HT-29 (cell line): ENCODE data around the gene CYP2W1. TPM values are rescaled to one million over a fixed set of nuclear protein-coding genes. Genes with fewer than 3 reads are reported as not detected.
A peak's percentile ranks its signal among the peaks of the same experiment; 100 is the strongest.

Experiments
- DNase-seq: peaks from one replicate; pipeline ENCODE4 v3.0.0-alpha.2; 2015; ENCODE audit warnings: low spot score
- total RNA-seq: library from RNA; depleted of rRNA; stranded (reverse); fragments of >200 nt; shearing (Covaris generic); gene quantifications from 2 replicates; pipeline ENCODE4 v1.2.3, GENCODE V29; 2014

The CYP2W1 gene
- total RNA-seq, 1 experiment from 2014 or later: 3.7 TPM

DNA sequence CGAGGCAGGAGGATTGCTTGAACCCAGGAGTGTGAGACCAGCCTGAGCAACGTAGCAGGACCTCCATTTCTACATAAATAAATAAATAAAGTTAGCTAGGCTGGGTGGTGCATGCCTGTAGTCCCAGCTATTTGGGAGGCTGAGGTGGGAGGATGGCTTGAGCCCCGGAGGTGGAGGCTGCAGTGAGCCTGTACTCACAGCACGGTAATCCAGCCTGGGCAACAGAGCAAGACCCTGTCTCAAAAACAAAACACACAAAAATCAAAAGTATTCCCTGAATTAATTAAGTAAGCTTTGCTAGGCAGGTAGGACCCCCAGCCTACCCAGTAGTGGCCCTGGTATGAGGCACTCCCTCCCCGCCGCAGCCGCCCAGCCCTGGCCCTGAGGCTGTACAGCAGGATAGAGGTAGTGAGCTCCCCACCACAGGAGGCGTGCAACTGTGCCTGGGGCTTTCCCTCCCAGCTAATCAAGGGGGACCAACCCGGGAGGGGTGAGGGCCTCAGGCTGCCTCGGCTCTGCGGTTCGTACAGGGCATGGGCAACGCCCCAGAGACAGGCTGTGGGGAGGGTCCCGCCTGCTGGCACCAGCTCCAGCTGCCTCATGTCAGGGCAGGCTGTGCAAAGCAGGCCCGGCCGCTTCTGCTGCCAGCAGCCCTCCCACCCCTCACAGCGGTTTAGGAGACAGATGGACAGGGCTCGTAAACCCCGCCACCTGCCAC lies 1.0 kb upstream of the CYP2W1 start:
- no peak for DNase-seq

DNA sequence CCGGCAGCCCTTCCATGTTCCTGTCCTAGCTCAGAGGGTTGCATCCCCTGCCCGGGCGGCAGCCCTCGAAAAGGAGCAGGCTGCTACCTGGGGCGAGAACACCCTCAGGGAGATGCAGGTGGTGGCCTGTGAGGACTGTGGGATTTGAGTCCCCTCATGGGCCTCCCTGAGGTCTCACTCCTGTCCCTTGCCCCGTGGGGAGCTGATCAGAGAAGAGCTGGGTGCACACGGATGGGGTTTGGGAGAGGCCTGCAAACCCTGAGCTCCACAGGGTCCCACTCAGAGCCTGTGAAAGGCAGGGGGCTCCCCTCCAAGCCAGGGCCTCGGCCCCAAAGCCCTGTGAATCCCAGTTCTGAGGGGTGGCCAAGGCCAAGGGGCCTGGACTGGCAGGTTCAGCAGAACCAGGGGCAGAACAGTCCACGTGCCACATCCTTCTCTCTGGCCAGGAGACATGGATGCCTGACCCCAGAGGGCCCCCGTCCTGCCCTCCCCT lies 424 bp upstream of the CYP2W1 start:
- no peak for DNase-seq

DNA sequence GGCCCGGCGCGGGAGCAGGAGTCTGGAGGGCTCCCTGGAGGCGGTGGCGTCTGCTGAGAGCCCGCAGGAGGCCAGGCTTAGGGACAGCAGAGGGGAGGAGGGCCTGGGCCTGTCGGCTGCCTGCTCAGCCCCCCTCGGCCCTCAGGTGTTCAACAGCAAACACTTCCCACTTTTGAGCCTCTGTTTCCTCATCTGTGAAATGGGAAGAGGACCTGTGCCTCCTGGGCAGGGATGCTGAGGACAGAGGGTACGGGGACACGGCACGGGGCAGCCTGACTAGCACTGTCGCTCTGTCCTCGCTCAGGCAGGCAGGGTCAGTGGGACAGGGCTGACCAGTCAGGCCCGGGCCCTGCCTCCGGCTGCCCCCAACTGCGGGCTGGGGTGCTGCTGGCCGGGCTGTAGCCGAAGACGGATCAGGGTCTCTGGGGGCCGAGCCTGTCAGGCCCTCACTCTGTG lies 663 bp downstream of the CYP2W1 start:
- DNase-seq: no peak

DNA sequence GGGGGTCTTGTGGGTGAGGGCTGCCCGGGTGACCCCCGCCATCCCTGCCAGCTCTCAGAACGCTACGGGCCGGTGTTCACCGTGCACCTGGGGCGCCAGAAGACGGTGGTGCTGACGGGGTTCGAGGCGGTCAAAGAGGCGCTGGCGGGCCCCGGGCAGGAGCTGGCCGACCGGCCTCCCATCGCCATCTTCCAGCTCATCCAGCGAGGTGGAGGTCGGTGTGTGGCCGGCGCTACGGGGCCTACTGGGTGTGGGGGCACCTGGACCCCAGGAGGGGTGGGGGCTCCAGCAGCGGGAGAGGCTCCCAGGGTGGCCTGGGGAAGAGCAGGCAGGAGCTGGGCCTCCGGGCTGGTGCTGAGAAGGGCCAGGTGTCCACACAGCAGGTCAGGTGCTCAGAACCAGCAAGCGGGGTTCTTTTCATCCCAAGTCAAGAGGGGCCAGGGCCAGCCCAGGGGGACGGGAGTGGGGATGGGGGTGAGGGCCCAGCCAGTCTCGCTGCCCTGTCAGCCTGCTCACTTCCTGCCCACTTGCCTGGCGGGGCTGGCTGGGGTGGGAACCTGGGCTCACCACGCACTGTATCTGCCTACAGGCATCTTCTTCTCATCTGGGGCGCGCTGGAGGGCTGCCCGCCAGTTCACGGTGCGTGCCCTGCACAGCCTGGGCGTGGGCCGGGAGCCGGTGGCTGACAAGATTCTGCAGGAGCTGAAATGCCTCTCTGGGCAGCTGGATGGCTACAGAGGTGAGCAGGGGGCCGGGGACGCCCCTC lies 1.6 kb downstream of the CYP2W1 start:
- DNase-seq: no peak

DNA sequence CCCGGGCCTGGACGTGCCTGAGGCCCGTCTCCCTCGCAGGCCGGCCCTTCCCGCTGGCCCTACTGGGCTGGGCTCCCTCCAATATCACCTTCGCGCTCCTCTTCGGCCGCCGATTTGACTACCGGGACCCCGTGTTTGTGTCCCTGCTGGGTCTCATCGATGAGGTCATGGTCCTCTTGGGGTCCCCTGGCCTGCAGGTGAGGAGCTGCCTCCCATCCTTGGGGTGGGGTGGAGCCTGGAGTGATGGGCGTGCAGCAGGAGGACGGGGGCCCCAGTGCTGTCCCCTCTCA lies 2.1 kb downstream of the CYP2W1 start:
- no peak for DNase-seq

DNA sequence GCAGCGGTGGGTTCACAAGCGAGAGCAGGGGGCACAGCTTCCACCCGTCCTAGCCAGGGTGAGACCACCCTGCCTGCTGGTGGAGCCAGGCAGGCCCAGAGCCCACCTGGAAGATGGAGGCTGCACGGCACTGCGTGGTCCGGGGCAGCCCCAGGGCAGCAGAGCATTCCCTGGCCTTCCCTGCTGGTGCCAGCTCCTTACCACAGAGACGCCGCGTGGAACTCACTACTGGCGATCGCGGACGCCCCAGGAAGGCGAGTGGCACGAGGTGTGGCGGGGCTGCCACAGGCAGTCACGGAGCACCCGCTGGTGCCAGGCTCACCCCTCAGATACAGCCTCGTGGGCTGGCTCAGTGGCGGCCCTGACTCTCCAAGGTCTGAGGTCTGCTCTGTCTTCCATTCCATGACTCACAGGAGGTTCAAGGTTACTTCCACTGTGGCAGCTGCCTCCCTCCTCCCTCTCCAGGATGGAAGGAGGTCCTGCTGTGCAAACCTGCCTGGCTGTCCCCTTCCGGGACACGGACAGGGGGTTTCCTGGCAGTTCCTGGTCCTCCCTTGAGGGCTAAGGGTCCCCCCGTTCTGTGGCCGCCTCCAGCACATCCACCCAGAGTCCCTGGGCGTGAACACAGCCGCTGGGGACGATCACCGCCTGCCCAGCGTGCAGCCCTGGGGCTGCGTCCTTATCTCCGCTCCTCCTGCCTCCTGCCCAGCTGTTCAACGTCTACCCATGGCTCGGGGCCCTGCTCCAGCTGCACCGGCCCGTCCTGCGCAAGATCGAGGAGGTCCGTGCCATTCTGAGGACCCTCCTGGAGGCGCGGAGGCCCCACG lies 3.1 kb downstream of the CYP2W1 start:
- no peak for DNase-seq

DNA sequence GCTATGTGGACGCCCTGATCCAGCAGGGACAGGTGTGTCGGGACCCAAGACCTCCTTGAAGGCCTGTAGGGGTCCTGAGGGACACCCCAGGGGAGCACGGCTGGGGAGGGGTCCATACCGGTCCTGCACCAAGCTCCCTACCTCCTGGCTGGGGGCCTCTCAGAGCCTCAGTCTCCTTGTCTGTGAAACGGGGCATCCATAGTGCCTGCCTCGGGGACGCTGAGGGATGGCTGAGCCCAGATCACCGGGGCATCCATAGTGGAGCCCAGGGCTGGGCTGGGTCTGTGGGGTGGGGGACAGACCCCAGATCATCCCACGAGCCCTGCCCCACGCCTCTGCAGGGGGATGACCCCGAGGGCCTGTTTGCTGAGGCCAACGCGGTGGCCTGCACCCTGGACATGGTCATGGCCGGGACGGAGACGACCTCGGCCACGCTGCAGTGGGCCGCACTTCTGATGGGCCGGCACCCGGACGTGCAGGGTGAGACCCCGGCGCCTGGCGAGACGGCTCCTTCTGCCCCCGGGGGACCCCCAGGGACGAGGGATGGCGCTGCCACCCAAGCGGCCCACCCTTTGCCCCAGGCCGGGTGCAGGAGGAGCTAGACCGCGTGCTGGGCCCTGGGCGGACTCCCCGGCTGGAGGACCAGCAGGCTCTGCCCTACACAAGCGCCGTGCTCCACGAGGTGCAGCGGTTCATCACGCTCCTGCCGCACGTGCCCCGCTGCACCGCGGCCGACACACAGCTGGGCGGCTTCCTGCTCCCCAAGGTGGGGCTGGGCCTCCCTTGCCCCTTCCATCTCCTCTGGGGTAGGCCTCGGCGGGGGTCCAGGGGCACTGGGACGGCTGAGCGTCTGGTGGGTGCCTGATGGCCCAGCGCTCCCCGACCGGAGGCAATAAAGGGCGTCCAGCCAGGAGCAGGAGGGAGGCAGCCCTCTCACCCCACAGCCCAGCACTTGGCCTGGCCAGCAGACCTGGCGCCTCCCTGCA lies 4.1 kb downstream of the CYP2W1 start:
- DNase-seq: no peak

DNA sequence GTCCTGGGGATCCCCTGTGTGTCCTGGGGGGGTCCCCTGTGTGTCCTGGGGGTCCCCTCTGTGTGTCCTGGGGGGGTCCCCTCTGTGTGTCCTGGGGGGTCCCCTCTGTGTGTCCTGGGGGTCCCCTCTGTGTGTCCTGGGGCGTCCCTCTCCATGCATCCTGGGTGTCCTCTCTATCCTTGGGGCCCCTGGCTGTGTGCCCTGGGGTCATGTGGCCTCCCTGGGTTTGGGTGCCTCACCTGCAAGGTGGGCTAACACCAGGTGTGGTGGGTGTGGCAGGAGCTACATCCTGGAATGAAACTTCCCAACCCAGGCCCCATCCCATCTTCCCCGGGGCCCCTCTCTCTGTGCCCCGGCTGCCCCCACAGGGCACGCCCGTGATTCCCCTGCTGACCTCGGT lies 4.9 kb downstream of the CYP2W1 start:
- no peak for DNase-seq

DNA sequence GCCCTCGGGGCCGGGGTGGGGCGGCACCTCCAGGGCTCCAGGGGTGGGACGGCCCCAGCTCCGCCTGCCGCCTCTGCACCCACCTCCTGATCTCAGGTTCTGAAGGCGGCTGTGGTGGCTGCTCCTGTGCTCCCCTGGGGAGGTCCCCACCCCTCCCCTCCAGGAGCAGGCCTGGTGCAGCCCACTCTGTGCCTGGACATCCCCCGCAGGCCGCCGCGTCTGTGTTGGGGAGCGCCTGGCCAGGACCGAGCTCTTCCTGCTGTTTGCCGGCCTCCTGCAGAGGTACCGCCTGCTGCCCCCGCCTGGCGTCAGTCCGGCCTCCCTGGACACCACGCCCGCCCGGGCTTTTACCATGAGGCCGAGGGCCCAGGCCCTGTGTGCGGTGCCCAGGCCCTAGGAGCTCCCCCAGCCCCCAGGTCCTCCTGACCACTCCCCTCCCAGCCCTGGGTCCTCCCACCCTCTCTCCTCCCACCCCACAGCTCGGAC lies 5.5 kb downstream of the CYP2W1 start:
- peak; percentile 50 for DNase-seq

DNA sequence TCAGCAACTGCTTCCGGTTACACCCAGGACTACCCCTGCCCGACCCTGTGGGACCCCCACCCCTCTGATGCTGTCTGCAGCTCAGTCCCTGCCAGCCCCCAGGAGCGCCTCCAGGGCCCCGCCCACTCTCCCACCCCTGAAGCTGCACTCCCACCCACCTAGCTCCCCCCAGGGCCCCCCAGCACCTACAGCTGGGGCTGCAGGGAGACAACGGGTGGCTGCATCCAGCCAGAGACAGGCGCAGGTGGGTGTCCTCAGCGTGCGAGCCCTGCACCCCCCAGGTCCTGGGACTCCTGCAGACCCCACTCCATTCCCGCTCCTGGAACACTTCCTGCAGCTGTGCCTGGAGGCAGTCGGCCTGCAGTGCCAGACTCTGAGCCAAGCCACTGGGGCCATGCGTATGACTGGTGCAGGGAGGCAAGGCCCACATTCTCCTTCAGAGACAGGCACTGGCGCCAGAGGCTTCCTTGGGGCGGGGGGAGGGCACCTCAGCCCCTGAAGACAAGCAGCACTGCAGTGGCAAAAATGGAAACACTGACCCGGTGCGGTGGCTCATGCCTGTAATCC lies 6.1 kb downstream of the CYP2W1 start:
- no peak for DNase-seq

DNA sequence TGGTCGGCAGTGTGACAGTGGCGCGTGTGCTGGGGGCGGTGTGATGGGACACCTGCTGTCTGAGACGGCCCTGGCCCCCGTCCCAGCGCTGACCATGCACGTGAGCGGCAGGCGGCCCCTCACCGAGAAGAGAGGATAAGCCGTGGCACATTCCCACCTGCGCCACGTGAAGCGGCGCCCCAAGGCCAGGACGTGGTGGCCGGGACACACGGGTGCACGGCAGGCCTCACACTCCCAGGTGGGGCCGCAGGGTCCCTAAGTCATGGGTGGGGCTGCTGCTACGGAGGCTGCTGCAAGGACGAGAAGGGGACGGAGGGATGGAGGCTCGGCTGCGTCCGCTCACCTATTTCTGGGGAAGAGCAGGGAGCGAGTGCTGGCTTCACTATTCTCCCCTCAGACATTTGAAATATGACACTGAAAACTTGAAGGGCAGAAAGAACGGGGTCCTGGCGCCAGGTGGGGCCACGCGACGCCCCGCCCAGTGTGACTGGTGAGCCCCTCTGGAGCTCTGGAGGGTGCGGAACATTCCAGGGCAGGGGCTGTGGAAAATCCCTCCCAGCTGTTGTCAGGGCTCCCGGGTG lies 7.5 kb downstream of the CYP2W1 start:
- DNase-seq: no peak

DNA sequence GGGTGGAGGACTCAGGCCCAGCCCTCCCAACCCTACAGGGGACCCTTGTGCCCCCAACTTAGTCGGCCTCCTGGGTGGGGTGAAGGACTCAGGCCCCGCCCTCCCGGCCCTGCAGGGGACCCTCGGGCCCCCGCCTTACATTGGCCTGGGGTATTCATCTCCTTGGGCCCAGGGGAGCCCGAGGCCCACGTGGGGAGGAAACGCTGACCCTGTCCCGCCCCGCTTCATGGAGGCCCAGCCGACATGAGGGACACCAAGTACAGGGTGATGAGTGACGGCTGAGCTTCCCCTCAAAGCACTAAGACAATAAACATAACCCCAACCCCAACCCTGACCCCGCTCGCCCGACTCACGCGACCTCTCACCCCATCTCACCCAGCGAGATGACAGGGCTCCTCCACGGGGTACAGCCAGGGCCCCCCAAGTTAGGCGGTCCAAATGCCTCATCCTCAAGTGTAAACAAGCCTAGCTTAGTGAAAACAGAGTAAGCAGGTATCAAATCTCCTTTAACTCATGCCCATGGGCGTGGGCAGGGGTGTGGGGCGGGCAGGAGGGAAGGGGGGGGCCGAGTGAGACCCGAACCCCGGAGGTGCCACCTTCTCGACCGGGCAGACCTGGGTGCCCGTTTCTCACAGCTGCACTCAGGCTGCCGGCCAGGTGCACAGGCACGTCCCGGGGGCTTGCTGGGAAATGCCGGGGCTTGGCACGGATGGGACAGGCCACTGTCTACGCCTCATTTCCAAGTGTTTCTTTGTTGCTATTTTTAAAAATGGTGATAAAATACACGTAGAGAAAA lies 8.2 kb downstream of the CYP2W1 start:
- DNase-seq: no peak

DNA sequence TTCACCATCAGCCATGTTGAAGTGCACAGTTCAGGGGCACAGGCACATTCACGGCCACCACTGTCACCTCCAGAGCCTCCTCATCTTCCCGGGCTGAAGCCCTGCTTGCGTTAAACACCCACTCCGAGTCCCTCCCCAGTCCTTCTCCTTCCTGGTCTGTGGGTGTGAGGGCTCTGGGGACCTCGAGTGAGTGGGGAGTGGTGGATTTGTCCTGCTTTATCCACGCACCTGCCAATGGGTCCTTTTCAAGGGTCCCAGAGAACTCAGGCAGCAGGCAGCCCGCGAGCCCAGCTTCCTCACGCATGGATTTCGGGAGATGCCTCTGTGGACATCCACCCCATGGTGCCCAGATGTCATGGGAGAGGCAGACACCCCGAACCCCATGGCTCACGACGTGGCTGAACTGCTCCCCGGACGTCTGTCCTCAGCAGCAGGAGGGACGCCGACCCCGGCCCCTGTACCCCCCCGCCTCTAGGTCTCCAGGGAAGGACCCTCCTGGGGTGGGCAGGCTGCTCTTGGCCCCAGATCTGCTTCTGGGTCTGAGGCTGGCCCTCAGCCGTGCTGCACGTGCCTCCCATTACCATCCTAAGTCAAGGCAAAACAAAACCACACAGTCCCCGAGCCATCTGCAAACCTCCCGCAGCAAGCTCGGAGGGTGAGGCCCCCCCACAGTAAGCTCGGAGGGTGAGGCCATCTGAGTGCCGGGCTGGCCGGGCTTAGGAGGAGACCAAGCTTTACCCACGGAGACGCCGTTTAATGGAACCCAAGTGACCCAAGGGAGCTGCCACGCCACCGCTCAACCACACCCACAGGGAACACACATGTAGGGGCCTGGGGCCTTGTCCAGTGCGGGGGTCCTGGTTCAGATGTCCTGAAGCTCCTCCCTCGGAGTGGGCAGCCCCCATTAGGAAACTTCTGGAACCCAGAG lies 9.0 kb downstream of the CYP2W1 start:
- DNase-seq: no peak

DNA sequence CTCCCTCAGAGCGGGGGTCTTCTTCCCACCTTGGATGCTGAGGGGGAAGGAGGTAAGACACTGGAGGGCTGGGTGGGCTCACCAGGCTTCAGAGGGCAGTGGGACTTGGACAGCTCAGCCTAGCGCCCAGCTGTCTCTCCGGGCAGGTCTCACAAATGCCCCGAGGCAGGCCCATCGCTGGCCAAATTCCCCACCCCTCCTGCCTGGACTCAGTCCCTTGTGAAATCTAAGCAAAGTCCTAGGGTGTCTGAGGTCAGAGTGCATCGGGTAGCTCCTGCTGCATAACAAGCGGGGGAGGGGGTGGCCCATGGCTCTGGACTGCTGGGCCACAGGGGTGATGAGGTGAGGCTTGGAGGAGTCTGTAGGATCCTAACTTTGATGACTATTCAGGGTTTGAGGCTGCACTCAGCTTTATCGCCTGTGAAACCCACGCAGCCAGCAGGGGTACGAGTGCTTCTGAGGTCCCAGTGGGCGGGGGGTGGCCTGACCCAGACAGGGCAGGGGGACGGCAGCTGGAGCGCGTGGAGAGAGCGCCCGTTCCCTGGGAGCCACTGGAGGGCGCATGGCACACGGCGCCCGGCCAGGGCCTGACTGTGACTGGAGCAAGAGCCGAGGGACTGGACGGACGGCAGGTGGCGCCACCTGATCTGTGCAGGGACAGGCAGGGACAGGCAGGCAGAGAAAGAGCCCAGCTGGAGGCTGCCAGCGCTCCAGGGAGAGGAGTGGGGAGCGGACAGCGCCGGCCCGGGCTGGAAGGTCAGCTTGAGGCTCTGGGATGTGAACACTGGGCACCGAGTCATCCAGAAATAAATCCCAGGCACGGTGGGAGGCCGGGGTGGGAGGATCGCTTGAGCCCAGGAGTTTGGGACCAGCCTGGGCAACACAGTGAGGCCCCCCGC lies 10.0 kb downstream of the CYP2W1 start:
- peak; percentile 99 for DNase-seq

DNA sequence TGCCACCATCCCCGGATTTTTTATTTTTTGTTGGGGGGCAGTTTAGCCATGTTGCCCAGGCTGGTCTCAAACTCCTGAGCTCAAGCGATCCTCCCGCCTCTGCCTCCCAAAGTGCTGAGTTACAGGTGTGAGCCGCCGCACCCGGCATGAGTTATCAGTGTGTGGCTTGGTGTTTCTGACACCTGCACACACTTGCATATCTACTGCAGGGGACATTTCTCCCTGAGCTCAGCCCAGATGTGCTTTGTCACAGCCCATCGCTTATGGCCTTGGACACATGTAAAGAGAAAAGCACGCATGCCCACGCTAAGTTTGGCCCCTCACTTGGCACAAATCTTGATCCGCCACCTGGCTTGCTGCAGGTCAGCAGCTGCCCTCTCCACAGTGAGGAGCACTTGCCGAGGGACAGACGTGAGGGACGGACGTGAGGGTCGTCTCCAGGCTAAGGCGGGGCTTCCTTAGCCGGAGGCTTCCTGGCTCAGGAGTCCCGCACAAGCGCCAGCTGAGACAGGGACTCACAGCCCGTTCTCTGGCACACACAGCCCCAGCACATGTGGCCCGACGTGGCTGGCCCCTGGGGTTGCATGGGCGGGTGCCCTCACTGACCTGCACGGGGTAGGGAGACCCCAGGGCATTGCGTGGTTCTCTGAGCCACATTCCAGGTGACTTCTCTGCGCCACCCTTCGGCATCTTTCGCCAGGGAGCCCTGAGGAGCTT lies 11.8 kb downstream of the CYP2W1 start:
- DNase-seq: no peak

DNA sequence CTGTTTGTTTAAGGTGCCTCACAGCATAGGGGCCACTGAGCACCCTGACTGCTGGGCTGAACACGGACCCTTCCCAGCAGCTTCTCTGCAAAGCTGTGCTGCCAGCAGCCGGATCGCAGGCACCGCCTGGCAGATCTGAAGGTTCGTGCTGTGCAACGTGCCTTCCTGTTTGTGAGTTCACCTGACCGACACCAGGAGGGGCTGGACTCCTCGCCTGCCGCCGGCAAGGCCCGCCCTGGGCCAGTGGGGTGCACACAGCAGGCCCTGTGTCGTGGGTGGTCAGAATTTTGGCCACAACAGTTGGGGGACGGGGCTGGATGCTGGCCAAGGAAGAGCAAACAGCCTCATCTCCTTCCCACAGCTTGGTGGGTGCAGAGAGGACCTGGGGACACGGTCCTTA lies 12.6 kb downstream of the CYP2W1 start:
- no peak for DNase-seq
